SK-N-SH (cell line): Measurements from ENCODE around the gene FJX1. TPM values are rescaled to one million over a fixed set of nuclear protein-coding genes. Genes with fewer than 3 reads are reported as not detected.

Source experiments
- CTCF ChIA-PET: fragments of 300-600, 350-600 bp; formaldehyde crosslinking; extraction: SDS; loops from one replicate; lab custom pipeline; 2021; lab: Yijun Ruan, JAX
- POLR2A ChIA-PET: fragments of 350-600 bp; sonication (Branson Sonifier 250); formaldehyde crosslinking; extraction: SDS; loops from one replicate; lab custom pipeline; 2020; ENCODE audit warnings: antibody characterized with exemption, inconsistent platforms; lab: Yijun Ruan, JAX
- DNase-seq: peaks from one replicate; pipeline ENCODE4 v3.0.0; 2012
- H2AFZ ChIP-seq: fragments of 200-600 bp; sonication (generic); 2 replicates; pipeline ENCODE4 v1.8.1; 2016; ENCODE audit warnings: antibody characterized with exemption, mild to moderate bottlenecking, low read depth
- H3F3A ChIP-seq: fragments of 200-600 bp; sonication (generic); replicated peaks from 2 replicates; pipeline ENCODE3; 2016; ENCODE audit warnings: antibody characterized with exemption, mild to moderate bottlenecking; ENCODE audit not compliant: insufficient read depth
- H3K27ac ChIP-seq, 2 experiments: fragments of 200-500 bp in 1 of 2; fragments of 200-600 bp in 1 of 2; sonication (Bioruptor generic) in 1 of 2; sonication (generic), shearing (Covaris generic) in 1 of 2; 2 replicates each; pipeline versions ENCODE4 v1.5.1 to v1.6.1; 2014 to 2016; ENCODE audit warnings: low read depth in 2 of 2, inconsistent platforms in 1 of 2, low read length in 1 of 2, mild to moderate bottlenecking in 1 of 2, mixed read lengths in 1 of 2
- H3K27me3 ChIP-seq: fragments of 200-600 bp; sonication (generic), shearing (Covaris generic); 2 replicates; pipeline ENCODE4 v1.6.1; 2016; ENCODE audit warnings: mixed run types; ENCODE audit not compliant: insufficient read depth
- H3K36me3 ChIP-seq, 2 experiments: fragments of 200-500 bp in 1 of 2; fragments of 200-600 bp in 1 of 2; sonication (Bioruptor generic) in 1 of 2; sonication (generic) in 1 of 2; replicated peaks in 1 of 2; 2 replicates each; pipeline versions ENCODE3 to v1.5.1; 2014 to 2016; ENCODE audit warnings: low read length in 1 of 2, mild to moderate bottlenecking in 1 of 2; ENCODE audit not compliant: insufficient read depth in 2 of 2, control insufficient read depth in 1 of 2
- H3K4me1 ChIP-seq, 2 experiments: fragments of 200-500 bp in 1 of 2; fragments of 200-600 bp in 1 of 2; sonication (Bioruptor generic) in 1 of 2; sonication (generic), shearing (Covaris generic) in 1 of 2; 2 replicates each; pipeline versions ENCODE4 v1.5.1 to v1.6.1; 2014 to 2016; ENCODE audit warnings: low read depth in 1 of 2, low read length in 1 of 2, mixed run types in 1 of 2; ENCODE audit not compliant: insufficient read depth in 2 of 2, control insufficient read depth in 1 of 2
- H3K4me2 ChIP-seq: fragments of 200-600 bp; sonication (generic), shearing (Covaris generic); 2 replicates; pipeline ENCODE4 v1.6.1; 2017; ENCODE audit warnings: mixed run types
- H3K4me3 ChIP-seq, 2 experiments: fragments of 200-500 bp in 1 of 2; fragments of 200-600 bp in 1 of 2; sonication (Bioruptor generic) in 1 of 2; sonication (generic), shearing (Covaris generic) in 1 of 2; 2 replicates each; pipeline versions ENCODE4 v1.5.1 to v1.8.1; 2014 to 2016; ENCODE audit warnings: low read depth in 2 of 2, inconsistent platforms in 1 of 2, low read length in 1 of 2, mild to moderate bottlenecking in 1 of 2, mixed read lengths in 1 of 2, moderate library complexity in 1 of 2
- H3K79me2 ChIP-seq: fragments of 200-600 bp; sonication (generic); 2 replicates; pipeline ENCODE4 v1.8.1; 2017; ENCODE audit warnings: mild to moderate bottlenecking; ENCODE audit not compliant: insufficient read depth
- H3K9ac ChIP-seq: fragments of 200-600 bp; sonication (generic); 2 replicates; pipeline ENCODE4 v1.6.1; 2017; ENCODE audit warnings: mixed run types
- H3K9me2 ChIP-seq: fragments of 200-600 bp; sonication (generic); 2 replicates; pipeline ENCODE4 v1.6.1; 2017; ENCODE audit warnings: mixed run types
- H3K9me3 ChIP-seq: fragments of 200-600 bp; sonication (generic); 2 replicates; pipeline ENCODE4 v1.6.1; 2017; ENCODE audit warnings: mixed run types, mild to moderate bottlenecking, moderate library complexity
- H4K20me1 ChIP-seq: fragments of 200-600 bp; sonication (generic); 2 replicates; pipeline ENCODE4 v1.6.1; 2017; ENCODE audit warnings: mild to moderate bottlenecking, mixed run types; ENCODE audit not compliant: insufficient read depth
- CHD2 ChIP-seq: fragments of 150-350 bp; IDR thresholded peaks from 2 replicates; pipeline ENCODE4 v1.6.1; 2018; ENCODE audit warnings: low read length; ENCODE audit not compliant: partially characterized antibody
- CTCF ChIP-seq: fragments of 200-600 bp; sonication (generic); IDR thresholded peaks from 2 replicates; pipeline ENCODE4 v1.6.1; 2017; ENCODE audit warnings: antibody characterized with exemption, mild to moderate bottlenecking, moderate library complexity
- ELF1 ChIP-seq: IDR thresholded peaks from 2 replicates; pipeline ENCODE4 v1.4.0; 2012
- EP300 ChIP-seq, 2 experiments: IDR thresholded peaks; 2 replicates each; pipeline versions ENCODE4 v1.4.0 to v1.6.1; 2012; ENCODE audit warnings: borderline replicate concordance in 1 of 2, low read depth in 1 of 2, low read length in 1 of 2
- FOSL2 ChIP-seq: IDR thresholded peaks from 2 replicates; pipeline ENCODE4 v1.4.0; 2012; ENCODE audit warnings: low read depth, mild to moderate bottlenecking, moderate library complexity, borderline replicate concordance
- FOXJ3 ChIP-seq: sonication (generic); formaldehyde crosslinking; IDR thresholded peaks from 2 replicates; pipeline ENCODE4 v1.5.1; 2020; ENCODE audit warnings: mild to moderate bottlenecking, missing genetic modification reagents
- GABPA ChIP-seq: IDR thresholded peaks from 2 replicates; pipeline ENCODE4 v1.4.0; 2012; ENCODE audit warnings: low read depth, mild to moderate bottlenecking
- GATA2 ChIP-seq: sonication (generic); formaldehyde crosslinking; IDR thresholded peaks from 2 replicates; pipeline ENCODE4 v1.5.0; 2020; ENCODE audit warnings: mild to moderate bottlenecking, missing genetic modification reagents
- IRF3 ChIP-seq: fragments of 150-350 bp; IDR thresholded peaks from 2 replicates; pipeline ENCODE4 v1.6.1; 2016; ENCODE audit warnings: mild to moderate bottlenecking, low read depth, low read length
- JUND ChIP-seq: IDR thresholded peaks from 2 replicates; pipeline ENCODE4 v1.4.0; 2012
- MAX ChIP-seq: IDR thresholded peaks from 2 replicates; pipeline ENCODE4 v1.4.0; 2012; ENCODE audit warnings: low read depth
- MEF2A ChIP-seq: IDR thresholded peaks from 2 replicates; pipeline ENCODE4 v1.4.0; 2012; ENCODE audit warnings: low read depth, borderline replicate concordance
- MXI1 ChIP-seq: IDR thresholded peaks from 2 replicates; pipeline ENCODE4 v1.6.1; 2012; ENCODE audit warnings: mild to moderate bottlenecking, low read depth, low read length, improper control_type of control experiment
- NFIC ChIP-seq: IDR thresholded peaks from 2 replicates; pipeline ENCODE4 v1.4.0; 2012; ENCODE audit warnings: borderline replicate concordance
- NRF1 ChIP-seq: IDR thresholded peaks from 2 replicates; pipeline ENCODE4 v1.6.1; 2012; ENCODE audit warnings: low read depth, mild to moderate bottlenecking, low read length
- RAD21 ChIP-seq: IDR thresholded peaks from 2 replicates; pipeline ENCODE4 v1.6.1; 2012; ENCODE audit warnings: mild to moderate bottlenecking, low read length
- RFX5 ChIP-seq: IDR thresholded peaks from 2 replicates; pipeline ENCODE4 v1.6.1; 2012; ENCODE audit warnings: mild to moderate bottlenecking, improper control_type of control experiment, low read length
- RXRA ChIP-seq: IDR thresholded peaks from 2 replicates; pipeline ENCODE4 v1.4.0; 2012; ENCODE audit warnings: low read depth, mild to moderate bottlenecking, borderline replicate concordance
- SIN3A ChIP-seq: IDR thresholded peaks from 2 replicates; pipeline ENCODE4 v1.6.1; 2012; ENCODE audit warnings: low read depth, mild to moderate bottlenecking, low read length, moderate library complexity, borderline replicate concordance
- TAF1 ChIP-seq: IDR thresholded peaks from 2 replicates; pipeline ENCODE4 v1.6.1; 2012; ENCODE audit warnings: low read depth, mild to moderate bottlenecking, low read length, moderate library complexity, borderline replicate concordance
- TCF12 ChIP-seq: IDR thresholded peaks from 2 replicates; pipeline ENCODE4 v1.4.0; 2012
- TEAD4 ChIP-seq: IDR thresholded peaks from 2 replicates; pipeline ENCODE4 v1.4.0; 2012; ENCODE audit warnings: mild to moderate bottlenecking, borderline replicate concordance; ENCODE audit not compliant: insufficient read depth
- ZBTB33 ChIP-seq: IDR thresholded peaks from 2 replicates; pipeline ENCODE4 v1.4.0; 2012; ENCODE audit warnings: low read depth, borderline replicate concordance
- WGBS: methylation state at CpG from one replicate; pipeline ENCODE4 v1.1.6; 2017; ENCODE audit warnings: low lambda C conversion rate; 5-methylcytosine and 5-hydroxymethylcytosine counted together
- polyA plus RNA-seq, 3 experiments: library from polyadenylated mRNA; depleted of rRNA; stranded (reverse); fragments of >200 nt; gene quantifications; 2 replicates each; pipeline ENCODE4 v1.2.3, GENCODE V29; 2012
- TF ChIP-seq, protein P1 (sequence below): IDR thresholded peaks from 2 replicates; pipeline ENCODE4; 2012
- TF ChIP-seq, protein P2 (sequence below): IDR thresholded peaks from 2 replicates; pipeline ENCODE4 v1.6.1; 2012; ENCODE audit warnings: mild to moderate bottlenecking, low read depth, low read length, moderate library complexity

FJX1 gene
- polyA plus RNA-seq, 1 of the 3 experiments (the other 2 are of a cell fraction): 34.5 TPM

DNA sequence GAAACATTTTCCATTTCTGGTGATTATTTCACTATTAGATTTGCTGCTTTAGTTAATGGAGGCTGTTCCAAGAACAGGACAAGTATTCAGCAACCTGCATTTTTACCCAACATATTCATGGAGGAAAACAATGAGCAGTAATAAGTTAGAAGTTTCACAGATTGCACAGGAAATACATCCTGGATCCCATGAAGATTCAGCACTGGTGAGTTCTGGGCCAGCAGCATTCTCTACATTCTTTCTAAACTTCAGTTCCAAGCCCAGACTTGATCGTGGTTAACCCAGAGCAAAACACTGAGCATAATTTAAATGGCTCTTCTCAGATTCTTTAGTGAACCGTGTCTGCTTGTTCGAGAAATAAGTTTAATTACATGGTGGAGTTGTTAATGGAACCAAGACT, 3.8 kb downstream of the FJX1 start:
- Histone ChIP-seq H3K4me2 (peak overlapping the region; percentile 90), H3K9me2 (no peaks in the 10 kb centered on the region)
- CTCF ChIA-PET: interaction anchor here (0.8 to 1.0 kb wide), 2 partner anchors 27 to 644 kb away, joined by 3 to 4 read pairs; no protein-coding TSS in a partner anchor
- TF ChIP-seq GATA2 (no peak), ZBTB33 (no peak), ELF1 (no peak), MEF2A (no peak), FOXJ3 (CRISPR knock-in tag) (no peak), EP300 (IDR thresholded peaks at IDR 0.05; ENCODE audit: borderline replicate concordance in 1 of 2, low read depth in 1 of 2, low read length in 1 of 2) (peak in 1 of 2 experiments; percentile 70; a peak in 2 of 4 replicates), NRF1 (no peak), IRF3 (no peak), SIN3A (no peak), TEAD4 (peak; percentile 58; the same call in 1 of the 2 replicates), RAD21 (no peak), GABPA (no peak), TAF1 (no peak), MXI1 (no peak), CTCF (no peak), TCF12 (peak; percentile 71), FOSL2 (no peak; the same call in 1 of the 2 replicates), RFX5 (no peak), MAX (no peak), CHD2 (no peak), NFIC (peak; percentile 53; the same call in 1 of the 2 replicates), RXRA (no peak), JUND (no peak; the same call in 1 of the 2 replicates)
- TF ChIP-seq, protein P1, sequence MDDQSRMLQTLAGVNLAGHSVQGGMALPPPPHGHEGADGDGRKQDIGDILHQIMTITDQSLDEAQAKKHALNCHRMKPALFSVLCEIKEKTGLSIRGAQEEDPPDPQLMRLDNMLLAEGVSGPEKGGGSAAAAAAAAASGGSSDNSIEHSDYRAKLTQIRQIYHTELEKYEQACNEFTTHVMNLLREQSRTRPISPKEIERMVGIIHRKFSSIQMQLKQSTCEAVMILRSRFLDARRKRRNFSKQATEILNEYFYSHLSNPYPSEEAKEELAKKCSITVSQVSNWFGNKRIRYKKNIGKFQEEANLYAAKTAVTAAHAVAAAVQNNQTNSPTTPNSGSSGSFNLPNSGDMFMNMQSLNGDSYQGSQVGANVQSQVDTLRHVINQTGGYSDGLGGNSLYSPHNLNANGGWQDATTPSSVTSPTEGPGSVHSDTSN: peak; percentile 35
- TF ChIP-seq, protein P2, sequence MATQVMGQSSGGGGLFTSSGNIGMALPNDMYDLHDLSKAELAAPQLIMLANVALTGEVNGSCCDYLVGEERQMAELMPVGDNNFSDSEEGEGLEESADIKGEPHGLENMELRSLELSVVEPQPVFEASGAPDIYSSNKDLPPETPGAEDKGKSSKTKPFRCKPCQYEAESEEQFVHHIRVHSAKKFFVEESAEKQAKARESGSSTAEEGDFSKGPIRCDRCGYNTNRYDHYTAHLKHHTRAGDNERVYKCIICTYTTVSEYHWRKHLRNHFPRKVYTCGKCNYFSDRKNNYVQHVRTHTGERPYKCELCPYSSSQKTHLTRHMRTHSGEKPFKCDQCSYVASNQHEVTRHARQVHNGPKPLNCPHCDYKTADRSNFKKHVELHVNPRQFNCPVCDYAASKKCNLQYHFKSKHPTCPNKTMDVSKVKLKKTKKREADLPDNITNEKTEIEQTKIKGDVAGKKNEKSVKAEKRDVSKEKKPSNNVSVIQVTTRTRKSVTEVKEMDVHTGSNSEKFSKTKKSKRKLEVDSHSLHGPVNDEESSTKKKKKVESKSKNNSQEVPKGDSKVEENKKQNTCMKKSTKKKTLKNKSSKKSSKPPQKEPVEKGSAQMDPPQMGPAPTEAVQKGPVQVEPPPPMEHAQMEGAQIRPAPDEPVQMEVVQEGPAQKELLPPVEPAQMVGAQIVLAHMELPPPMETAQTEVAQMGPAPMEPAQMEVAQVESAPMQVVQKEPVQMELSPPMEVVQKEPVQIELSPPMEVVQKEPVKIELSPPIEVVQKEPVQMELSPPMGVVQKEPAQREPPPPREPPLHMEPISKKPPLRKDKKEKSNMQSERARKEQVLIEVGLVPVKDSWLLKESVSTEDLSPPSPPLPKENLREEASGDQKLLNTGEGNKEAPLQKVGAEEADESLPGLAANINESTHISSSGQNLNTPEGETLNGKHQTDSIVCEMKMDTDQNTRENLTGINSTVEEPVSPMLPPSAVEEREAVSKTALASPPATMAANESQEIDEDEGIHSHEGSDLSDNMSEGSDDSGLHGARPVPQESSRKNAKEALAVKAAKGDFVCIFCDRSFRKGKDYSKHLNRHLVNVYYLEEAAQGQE: peak; percentile 81

More for the DNA sequence above, 3.8 kb downstream of the FJX1 start:
- Histone ChIP-seq H3K4me1 (peaks cover 28 to 56% of the 10 kb centered on the region in 2 experiments; a peak in 3 of 4 replicates), H3K79me2 (peaks cover 40% of the 10 kb centered on the region), H3K9ac (peak overlapping the region; percentile 81; the same call in 1 of the 2 replicates), H3K9me3 (no peaks in the 10 kb centered on the region), H3K27ac (peak overlapping the region; percentile 78 to 94; a peak in 3 of 4 replicates), H3K36me3 (peaks cover 2 to 8% of the 10 kb centered on the region in 2 experiments), H4K20me1 (no peaks in the 10 kb centered on the region), H3K4me3 (0 out of 4 replicates have a peak overlapping the region, but pooled peaks of 1 of the 2 experiments have one; percentile 71), H3F3A (peaks cover 56% of the 10 kb centered on the region), H2AFZ (no peak overlapping the region), H3K27me3 (no peaks in the 10 kb centered on the region)
- POLR2A ChIA-PET: no interaction called here
- DNase-seq: no peak
- WGBS: 30% methylated on average over 3 of the region's 3 CpGs
